Muscle of arm (tissue), 12 donors: Measurements from ENCODE around the gene CATSPERE. TPM values are rescaled to one million over a fixed set of nuclear protein-coding genes. Genes with fewer than 3 reads are reported as not detected.
"Not testable (repeated sequence)": the region's sequence is repeated elsewhere in the genome, so short reads cannot be mapped to it uniquely, and the experiment has no call there.

Experiments used
- DNase-seq: peaks from one replicate; pipeline ENCODE4 v3.0.0-alpha.2; 2013
- polyA plus RNA-seq, 12 donors: library from polyadenylated mRNA; unstranded; fragments of 120-200 nt; gene quantifications; one replicate each; pipeline ENCODE4 v1.2.1, GENCODE V29; 2013; ENCODE audit not compliant: insufficient read length in 12 of 12

CATSPERE gene
- polyA plus RNA-seq, 12 donors, result 0.51 to 1.6 (median 0.81) TPM; not detected in 2

DNA sequence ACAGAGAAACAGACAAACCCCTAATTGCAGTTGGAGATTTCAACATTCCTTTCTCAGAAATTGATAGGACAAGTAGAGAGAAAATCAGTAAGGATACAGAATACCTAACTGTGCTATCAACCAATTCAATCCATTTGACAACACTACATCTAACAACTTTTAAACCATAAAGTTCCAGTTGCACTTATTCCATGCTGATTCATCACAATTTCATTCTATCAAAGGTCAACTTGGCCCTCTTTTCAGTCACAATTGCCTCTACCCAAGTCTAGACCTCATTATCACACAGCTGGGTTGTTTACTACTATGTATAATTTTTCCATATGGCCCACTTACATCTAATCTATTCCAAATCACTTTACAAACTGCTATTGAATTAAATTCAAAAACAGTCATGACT is 172.1 kb downstream of the CATSPERE start:
- no peak for DNase-seq

DNA sequence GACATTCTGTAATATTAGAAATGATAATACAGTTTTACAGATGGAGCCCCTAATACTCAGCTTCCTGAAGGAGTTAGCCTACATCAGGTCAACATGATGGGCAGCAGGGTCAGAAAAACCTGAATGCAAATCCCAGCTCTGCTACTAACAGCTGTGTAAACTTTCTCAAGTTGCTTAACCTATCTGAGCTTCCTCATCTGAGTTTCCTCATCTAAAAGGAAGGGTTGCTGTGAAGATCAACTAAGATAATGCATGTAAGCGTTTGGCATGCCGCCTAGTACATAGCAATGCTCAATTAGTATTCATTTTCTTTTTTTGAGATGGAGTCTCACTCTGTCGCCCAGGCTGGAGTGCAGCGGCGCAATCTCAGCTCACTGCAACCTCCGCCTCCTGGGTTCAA is 173.5 kb downstream of the CATSPERE start:
- no peak for DNase-seq

DNA sequence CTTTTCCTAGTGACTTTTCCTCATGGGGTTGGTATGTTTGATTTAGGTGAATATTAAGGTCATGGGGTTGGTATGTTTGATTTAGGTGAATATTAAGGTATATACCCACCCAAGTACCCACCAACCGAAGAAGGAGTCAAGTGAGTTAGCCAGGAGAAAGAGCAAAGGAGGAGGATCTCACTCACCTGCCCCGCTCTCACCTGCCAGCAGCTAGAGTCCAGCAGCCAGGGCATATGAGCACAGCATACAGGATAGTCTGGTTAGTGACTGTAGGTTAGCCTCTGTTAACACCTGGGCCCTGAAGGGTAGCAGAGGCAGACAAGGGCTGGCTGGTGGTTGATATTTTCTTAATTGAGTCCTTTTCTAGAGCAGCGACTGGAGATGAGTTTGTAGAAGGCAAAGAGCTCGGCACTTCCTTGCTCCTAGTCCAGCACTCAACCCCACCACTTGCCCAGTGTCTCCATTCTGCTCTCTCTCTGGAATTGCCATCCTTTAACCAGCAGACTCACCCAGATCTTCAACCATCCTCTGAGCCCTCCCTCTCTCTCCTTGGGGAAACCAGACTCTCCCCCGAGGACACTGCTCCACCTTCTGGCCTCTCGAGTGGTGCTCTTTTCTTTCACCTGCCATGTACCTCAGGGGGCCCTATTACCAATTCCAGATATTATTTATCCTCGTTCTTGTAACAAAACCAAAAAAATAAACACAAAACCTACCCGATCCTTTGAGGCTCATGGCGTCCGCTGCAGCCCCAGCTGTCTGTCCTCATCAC is 175.6 kb downstream of the CATSPERE start:
- no peak for DNase-seq

DNA sequence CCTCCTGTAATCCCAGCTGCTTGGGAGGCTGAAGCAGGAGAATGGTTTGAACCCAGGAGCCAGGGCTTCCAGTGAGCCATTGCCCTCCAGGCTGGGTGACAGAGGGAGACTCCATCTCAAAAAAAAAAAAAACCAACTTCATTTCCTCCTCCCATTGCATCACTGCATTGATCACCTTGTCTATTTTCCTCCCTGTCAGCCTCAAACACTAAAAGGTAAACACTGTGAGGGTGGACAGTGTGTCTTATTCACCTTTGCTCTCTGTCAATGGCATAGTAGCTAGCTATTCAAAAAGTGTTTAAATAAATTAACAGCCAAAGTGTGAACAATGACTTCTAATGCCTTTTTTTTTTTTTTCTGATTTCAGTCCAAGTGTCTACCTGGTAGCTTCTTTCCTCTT is 178.5 kb downstream of the CATSPERE start:
- DNase-seq, result no peak

DNA sequence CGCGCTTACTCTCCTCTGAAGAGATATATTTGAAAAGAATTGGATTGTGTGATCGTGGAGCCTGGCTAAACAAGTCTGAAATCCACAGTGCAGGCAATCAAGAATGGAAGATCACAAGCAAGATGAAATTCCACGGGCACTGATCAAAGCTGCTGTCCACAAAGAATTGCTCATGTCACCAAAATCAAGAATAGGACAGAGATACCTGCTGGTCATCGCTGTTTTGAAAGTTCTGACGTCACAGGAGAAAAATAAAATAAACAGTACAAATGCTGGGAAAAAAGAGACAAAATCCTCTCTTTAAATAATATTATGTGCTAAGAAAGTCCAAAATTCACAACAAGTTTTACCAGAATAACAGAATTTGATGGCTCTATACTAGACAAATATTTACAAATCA is 179.8 kb downstream of the CATSPERE start:
- DNase-seq, result no peak

DNA sequence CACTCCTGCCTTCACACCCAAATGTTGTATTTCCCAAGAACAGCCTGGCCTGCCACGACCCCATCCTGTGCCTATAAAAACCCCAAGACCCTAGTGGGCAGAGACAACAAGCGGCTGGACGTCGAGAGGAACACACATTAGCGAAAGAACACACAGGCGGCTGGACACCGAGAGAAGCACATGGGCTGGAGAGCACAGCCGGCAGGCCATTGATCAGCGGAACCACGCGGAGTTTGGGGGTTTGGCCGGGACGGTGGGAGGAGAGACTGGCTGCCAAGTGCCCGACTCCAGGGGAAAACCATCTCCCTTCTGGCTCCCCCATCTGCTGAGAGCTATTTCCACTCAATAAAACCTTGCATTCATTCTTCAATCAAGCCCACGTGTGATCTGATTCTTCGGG is 181.5 kb downstream of the CATSPERE start:
- no peak for DNase-seq

DNA sequence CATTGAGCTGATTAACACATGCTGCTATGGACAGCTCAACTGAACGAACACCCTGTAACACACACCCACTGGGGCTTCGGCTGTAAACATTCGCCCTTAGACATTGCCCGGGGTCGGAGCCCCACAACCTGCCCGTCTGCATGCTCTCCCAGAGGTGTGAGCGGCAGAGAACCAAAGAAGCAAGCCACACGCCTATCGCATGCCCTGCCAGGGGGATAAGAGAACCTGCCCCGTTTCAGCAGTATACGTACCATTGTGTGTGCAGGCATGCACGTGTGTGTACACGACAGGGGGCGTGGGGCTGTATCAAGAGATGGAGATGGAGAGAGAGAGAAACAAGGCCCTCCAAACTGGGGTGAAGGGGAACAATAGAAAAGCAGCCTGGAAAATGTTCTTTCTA is 181.9 kb downstream of the CATSPERE start:
- DNase-seq, result no peak

DNA sequence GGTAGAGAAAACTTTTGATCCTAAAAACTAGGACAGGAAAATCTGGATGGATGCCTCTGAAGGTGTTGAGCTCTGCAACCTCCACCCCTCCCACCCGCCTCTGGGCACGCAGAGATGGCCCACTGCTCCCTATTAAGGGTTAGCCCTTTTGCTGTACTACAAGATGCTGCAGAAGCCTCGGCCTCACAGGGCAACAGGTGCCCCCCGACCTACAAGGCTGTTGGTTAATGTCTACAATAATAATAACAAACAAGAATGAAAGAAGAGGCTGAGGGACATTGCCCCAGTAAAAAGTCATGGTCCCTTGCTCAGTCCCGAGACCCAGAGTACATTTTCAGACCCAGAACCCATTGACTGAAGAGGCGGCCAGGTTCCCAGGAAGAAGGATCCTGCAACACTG is 184.3 kb downstream of the CATSPERE start:
- DNase-seq, result no peak

DNA sequence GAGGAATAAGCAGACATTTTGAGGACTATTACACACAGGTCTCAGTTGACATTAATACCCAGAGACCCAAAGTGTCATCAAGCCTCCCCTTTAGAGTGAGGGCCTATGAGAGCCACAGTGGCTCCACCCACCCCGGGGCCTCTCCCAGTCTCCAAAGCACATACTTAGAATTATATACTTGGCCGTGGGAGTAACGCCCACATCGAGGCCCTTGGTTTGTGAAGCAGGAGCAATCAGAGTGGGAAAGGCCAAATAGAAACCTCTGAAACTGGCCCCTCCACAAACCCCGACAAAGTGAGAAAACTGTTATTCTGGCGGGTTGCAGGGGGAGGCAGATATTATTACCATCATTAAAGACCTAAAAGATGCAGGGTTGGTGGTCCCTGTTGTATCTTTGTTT is 184.8 kb downstream of the CATSPERE start:
- no peak for DNase-seq

DNA sequence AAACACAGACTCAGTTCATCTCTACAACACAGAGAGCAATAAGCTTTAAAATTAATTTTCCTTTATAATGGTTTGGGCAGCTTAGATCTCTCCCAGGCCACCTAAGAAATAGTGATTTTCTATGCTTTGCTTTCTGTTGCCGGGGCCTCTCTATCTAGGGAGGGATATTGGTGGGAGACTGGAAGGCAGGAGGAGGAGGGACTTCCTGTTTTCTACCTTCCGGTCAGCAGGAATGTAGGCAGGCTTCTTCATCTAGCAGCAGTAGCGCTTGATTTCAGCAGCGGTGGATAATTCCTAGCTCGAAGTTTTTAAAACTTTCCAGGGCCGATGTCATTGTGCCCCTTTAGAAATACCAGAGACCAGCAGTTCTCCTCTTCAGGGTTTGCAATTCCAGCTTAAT is 186.7 kb downstream of the CATSPERE start:
- DNase-seq, result no peak

DNA sequence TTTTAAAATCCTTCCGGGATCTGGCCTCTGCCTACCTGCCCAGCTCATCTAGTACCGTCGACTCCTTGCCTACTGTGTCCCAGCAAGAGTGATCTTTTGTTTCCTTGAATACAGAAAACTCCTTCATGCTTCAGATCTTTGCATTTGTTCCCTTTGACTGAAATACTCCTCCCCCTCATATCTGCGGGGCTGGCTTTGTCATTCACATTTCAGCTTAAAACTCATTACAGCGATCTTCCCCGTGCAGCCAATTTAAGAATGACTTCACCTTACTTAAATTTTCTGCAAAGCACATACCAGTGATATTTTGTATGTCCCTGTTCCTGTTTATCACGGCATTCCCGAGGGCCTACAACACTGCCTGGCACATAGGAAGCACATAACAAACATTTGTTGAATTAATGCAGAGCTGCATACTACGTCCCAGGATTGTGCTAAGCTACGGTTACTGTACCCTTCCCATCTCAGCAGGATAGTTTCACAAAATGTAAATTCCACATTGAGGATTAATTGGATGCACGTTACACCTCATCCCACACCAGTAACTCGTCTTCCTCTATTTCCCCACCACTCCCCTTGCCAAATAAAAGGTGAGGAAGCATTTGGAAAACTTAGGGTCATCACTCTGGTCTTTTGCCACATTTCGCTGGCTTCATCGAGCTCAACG is 191.0 kb downstream of the CATSPERE start:
- DNase-seq, result no peak

DNA sequence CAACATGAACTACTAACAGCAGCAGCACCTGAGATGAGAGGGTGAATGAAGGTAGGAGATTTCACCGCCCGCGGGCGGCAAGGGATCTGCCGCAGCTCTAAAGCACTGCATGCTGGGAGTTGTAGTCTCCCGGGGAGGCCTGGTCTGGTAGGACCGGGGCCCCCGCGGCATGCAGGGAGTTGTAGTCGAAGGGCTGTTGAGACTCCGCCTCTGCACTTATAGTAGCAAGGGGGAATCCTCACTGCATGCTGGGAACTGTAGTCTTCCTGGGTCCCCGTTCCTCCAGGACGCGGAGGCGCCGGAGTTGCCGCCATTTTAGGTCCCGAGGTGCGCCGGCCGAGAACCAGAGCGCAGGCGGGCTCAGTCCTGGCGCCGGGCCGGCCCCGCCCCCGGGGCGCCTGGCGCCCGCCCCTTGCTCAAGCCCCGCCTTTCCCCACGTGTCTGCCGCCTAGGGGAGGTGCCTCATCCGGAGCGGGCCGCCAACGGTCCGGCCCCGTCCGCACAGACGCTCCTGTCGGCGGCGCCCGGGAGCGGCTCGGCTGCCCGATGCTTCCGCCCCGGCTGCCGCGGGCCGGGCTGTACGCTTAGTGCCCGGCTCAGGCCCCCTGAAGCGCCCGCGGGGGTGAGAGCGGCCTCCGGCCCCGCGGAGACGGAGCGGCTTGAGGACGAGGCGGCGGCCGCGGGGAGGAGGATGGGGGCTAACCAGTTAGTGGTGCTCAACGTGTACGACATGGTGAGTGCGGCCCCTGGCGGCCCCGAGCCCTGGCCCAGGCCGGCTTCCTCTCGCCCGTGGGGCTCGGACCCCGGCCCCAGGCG is 191.8 kb downstream of the CATSPERE start, which contains the start of gene DESI2:
DESI2 (plus strand) TSS at position 504 of the 816 bp plus-strand sequence; CDS start at position 692, 188 bp downstream.
- peak; percentile 98 for DNase-seq

DNA sequence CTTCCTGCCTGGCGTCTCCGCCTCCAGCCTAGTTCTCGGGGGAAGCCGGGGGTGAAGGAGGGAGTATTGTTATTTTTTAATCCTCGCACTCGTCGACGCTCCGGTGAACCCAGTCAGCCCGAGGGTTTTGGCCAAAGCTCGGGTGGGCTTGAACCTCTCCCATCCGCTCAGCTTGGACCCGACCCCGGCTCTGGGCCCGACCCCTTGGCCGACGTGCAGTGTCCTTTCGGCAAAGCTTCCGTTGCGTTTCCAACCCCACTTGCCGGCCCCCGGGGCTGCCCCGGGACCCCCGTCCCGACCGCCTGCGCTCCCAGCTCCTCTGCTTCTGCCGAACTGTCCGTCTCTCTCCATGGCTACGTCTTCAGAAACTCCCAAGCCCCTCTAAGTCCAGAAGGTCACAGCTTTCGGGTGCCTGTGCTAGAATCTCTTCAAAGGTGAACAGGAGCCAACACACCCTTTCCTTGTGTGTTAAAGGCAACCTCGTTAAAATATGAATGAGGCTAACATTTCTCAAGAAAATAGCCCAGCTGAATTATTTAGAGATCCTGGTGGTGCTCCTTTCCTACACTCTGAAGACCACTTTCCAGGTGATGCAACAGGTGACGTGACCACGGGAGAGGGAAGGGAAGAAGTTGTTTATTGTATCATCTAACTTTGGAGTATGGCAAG is 192.5 kb downstream of the CATSPERE start:
- no peak for DNase-seq

DNA sequence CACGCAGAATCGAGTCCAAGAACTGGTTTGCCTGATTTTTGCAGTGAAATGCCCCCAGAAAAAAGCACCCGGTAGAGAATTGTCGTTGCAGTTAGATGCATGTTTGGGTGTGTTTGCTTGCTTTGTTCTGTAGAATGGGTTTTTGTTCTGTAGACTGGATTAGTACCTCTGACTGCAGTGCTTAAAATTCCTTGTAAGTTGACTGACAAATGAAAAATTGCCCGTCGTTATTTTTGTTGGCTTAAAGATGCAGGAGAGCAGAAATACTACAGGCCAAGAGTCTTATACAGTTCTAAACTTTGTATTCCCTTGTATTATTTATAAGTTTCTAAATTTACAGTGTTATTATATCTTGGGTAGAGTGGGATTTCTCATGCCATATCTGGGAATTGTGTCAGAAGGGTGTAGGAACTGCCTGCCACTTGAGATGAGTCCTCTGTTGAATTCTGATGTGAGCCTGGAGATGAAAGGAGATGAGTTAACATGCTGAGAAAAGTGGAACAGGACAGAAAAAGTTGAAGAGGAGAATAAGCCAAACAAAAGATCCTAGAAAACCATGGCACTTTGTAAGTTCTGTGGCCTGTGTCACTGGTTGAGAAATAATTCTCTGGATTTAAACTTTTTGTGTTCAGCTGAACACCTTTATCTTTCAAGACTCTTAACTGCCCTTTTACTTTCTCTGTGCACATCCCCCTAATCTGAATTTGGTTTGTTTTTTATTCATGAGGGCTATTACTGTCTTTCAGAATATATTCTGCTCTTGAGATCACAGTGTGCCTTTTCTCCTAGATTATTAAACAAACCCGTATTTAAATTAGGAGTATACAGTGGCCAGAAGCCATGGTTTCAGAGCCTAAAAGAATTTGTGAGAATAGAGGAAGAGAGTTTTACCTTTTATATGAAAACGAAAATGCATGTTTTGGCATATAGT is 193.3 kb downstream of the CATSPERE start:
- no peak for DNase-seq

DNA sequence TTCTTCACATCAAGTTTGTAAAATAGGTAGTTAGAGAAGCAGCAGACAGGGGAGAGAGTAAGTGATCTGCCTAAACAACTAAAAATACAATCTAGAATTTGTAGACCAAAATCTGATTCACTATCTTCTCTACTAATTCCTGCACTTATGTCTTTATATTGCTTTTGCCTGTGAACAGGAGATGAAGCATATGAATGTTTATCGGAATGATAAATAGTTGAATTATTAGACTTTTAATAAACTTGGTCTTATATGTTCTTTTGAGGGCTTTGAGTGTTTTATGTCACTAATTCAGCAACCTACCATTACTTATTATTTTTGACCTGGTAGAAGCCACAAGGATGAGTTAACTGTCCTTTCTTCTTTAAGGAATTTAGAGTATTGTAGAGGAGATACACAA is 194.1 kb downstream of the CATSPERE start:
- DNase-seq, result no peak

DNA sequence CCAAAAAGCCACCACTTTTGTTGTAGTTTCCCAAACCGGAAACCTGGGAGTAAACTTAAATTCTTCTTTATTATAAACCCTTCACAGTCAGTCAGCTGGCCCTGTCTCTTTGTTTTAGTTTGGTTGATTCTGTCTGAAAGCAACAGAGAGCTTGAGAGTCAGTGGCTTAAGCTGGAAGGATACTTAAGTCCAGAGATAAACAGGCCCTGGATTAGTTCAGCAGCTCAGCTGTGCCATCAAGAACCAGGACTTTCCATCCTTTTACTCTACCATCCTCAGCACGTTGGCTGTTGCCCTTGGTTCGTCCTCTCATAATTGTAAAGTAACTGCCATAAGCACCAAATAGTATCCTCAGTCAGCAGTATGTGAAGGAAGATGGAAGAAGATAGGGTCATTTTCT is 196.3 kb downstream of the CATSPERE start:
- DNase-seq, result no peak

DNA sequence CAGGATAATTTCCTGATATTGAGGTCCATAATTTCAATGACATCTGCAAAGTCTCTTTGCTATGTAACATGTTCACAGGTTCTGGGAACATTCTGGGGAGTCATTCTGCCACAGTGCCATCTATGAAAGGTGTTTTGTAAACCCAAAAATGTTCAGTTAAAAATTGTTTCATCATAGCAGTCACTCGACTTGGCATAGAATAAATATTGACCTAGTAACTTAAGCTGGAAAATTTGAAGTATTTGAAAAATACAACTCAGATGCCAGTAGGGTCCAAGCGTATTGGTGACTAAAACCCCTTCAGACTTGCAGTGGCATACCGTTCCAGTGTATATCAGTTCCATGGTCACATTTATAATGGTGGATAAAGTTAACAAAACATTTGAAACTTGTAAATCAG is 198.6 kb downstream of the CATSPERE start:
- DNase-seq, result no peak

DNA sequence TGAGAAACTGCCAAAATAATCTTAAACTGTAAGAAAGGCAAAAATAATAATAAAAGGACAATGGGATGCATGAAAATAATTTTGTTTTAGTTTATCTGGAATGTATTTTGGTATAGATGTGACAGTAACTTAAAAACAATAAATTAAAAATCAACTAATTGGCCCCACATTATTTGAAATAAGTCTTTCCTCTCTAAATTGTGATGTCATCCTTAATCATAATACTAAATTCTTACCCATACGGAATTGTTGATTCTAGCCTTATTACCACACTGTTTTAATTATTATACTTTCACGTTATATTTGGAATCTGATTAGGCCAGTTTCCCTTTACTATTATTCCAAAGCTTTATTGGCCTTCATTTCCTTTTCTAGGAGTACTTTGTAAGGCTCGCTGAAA is 199.5 kb downstream of the CATSPERE start:
- no peak for DNase-seq

DNA sequence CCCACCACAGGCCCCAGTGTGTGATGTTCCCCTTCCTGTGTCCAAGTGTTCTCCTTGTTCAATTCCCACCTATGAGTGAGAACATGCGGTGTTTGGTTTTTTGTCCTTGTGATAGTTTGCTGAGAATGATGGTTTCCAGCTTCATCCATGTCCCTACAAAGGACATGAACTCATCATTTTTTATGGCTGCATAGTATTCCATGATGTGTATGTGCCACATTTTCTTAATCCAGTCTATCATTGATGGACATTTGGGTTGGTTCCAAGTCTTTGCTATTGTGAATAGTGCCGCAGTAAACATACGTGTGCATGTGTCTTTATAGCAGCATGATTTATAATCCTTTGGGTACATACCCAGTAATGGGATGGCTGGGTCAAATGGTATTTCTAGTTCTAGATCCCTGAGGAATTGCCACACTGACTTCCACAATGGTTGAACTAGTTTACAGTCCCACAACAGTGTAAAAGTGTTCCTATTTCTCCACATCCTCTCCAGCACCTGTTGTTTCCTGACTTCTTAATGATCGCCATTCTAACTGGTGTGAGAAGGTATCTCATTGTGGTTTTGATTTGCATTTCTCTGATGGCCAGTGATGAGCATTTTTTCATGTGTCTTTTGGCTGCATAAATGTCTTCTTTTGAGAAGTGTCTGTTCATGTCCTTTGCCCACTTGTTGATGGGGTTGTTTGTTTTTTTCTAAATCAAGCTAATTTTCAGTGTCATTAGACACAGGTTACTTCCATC is 200.7 kb downstream of the CATSPERE start:
- DNase-seq, result not testable (repeated sequence)

DNA sequence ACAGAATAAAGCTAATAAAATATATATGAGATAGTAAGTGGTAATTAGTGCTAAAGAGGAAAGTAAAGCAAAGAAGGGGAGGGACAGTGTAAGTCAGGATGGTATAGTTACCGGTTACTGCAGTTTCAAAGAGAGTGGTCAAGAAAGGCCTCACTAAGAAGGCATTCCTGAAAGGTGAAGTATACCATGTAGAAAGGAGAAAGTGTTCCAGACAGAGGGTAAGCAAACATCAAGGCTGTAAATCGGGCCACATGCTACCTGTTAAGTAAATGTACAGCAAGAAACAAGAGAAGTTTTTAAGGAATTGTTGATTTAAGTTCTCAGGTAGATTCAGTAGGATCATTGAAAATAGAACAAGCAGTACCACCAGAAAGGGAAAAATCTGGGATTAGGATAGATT is 201.5 kb downstream of the CATSPERE start:
- no peak for DNase-seq
